CD14-positive monocyte (primary cell): ENCODE measurements around the gene NTM. TPM values are rescaled to one million over a fixed set of nuclear protein-coding genes. Genes with fewer than 3 reads are reported as not detected.

ENCODE experiments used
- DNase-seq, 3 donors: peaks; one replicate each; pipeline ENCODE4 v3.0.0-alpha.2; 2011 to 2022
- H2AFZ ChIP-seq: 2 replicates; pipeline ENCODE4 v1.6.0; 2012; ENCODE audit warnings: mild to moderate bottlenecking, low read depth, low read length, inconsistent platforms; ENCODE audit not compliant: insufficient read depth, poor library complexity, severe bottlenecking
- H3K27ac ChIP-seq, 2 donors: 1 replicate in 1 of 2; 2 replicates in 1 of 2; pipeline ENCODE4 v1.5.1; 2012 to 2013; ENCODE audit warnings: low read length in 2 of 2, control low read depth in 1 of 2, inconsistent platforms in 1 of 2, low read depth in 1 of 2, mild to moderate bottlenecking in 1 of 2
- H3K27me3 ChIP-seq, 2 donors: one replicate each; pipeline versions ENCODE4 v1.6.0 to v1.6.1; 2011 to 2013; ENCODE audit warnings: low read length in 2 of 2; ENCODE audit not compliant: control insufficient read depth in 2 of 2, insufficient read depth in 2 of 2
- H3K36me3 ChIP-seq, 2 donors: replicated peaks in 1 of 2; 1 replicate in 1 of 2; 2 replicates in 1 of 2; pipeline versions ENCODE4 v1.5.1 to v1.6.1; 2012 to 2013; ENCODE audit warnings: low read length in 2 of 2, control low read depth in 1 of 2, inconsistent platforms in 1 of 2, mild to moderate bottlenecking in 1 of 2; ENCODE audit not compliant: insufficient read depth in 2 of 2, control insufficient read depth in 1 of 2
- H3K4me1 ChIP-seq, 2 donors: 1 replicate in 1 of 2; 2 replicates in 1 of 2; pipeline versions ENCODE4 v1.5.1 to v1.6.1; 2012 to 2013; ENCODE audit warnings: low read length in 2 of 2, control low read depth in 1 of 2, inconsistent platforms in 1 of 2, mild to moderate bottlenecking in 1 of 2, moderate library complexity in 1 of 2; ENCODE audit not compliant: insufficient read depth in 2 of 2, control insufficient read depth in 1 of 2
- H3K4me2 ChIP-seq: replicated peaks from 2 replicates; pipeline ENCODE3; 2012; ENCODE audit warnings: low read length, moderate library complexity, mild to moderate bottlenecking; ENCODE audit not compliant: poor library complexity, severe bottlenecking; ENCODE audit errors: extremely low read depth
- H3K4me3 ChIP-seq, 3 experiments: fragments of 200-600 bp in 1 of 3; sonication (generic) in 1 of 3; replicated peaks in 1 of 3; 1 replicate in 2 of 3; 2 replicates in 1 of 3; pipeline ENCODE4 v1.5.1; 2011 to 2013; ENCODE audit warnings: low read length in 3 of 3, mild to moderate bottlenecking in 3 of 3, control low read depth in 2 of 3, low read depth in 2 of 3, inconsistent platforms in 1 of 3, moderate library complexity in 1 of 3
- H3K79me2 ChIP-seq: 2 replicates; pipeline ENCODE4 v1.6.0; 2012; ENCODE audit warnings: mild to moderate bottlenecking, control low read depth, inconsistent platforms, low read length, moderate library complexity; ENCODE audit not compliant: insufficient read depth
- H3K9ac ChIP-seq: 2 replicates; pipeline ENCODE4 v1.6.0; 2017; ENCODE audit warnings: low read length, mild to moderate bottlenecking; ENCODE audit not compliant: insufficient read depth, poor library complexity, severe bottlenecking
- H3K9me3 ChIP-seq, 2 donors: replicated peaks in 1 of 2; 1 replicate in 1 of 2; 2 replicates in 1 of 2; pipeline versions ENCODE4 v1.5.1 to v1.6.1; 2012 to 2013; ENCODE audit warnings: low read length in 2 of 2, control low read depth in 1 of 2; ENCODE audit not compliant: control insufficient read depth in 1 of 2, insufficient read depth in 1 of 2
- H4K20me1 ChIP-seq: 2 replicates; pipeline ENCODE4 v1.6.0; 2012; ENCODE audit warnings: mild to moderate bottlenecking, low read length, control low read depth, moderate library complexity; ENCODE audit not compliant: insufficient read depth
- H3K27ac Mint-ChIP-seq, 7 donors: one replicate each; pipeline ENCODE4 v1.8.0; 2020; ENCODE audit warnings: mild to moderate bottlenecking in 7 of 7, mixed read lengths in 7 of 7, moderate library complexity in 6 of 7, inconsistent platforms in 2 of 7
- H3K27me3 Mint-ChIP-seq, 3 donors: one replicate each; pipeline ENCODE4 v1.8.0; 2021 to 2022; ENCODE audit warnings: low read depth in 3 of 3, mild to moderate bottlenecking in 3 of 3, mixed read lengths in 3 of 3, moderate library complexity in 3 of 3, inconsistent platforms in 1 of 3
- H3K36me3 Mint-ChIP-seq, 2 donors: one replicate each; pipeline ENCODE4 v1.8.0; 2020; ENCODE audit warnings: mixed read lengths in 2 of 2, inconsistent platforms in 1 of 2, mild to moderate bottlenecking in 1 of 2
- H3K4me1 Mint-ChIP-seq: one replicate; pipeline ENCODE4 v1.8.0; 2020; ENCODE audit warnings: mild to moderate bottlenecking, mixed read lengths
- H3K4me3 Mint-ChIP-seq, 2 donors: one replicate each; pipeline ENCODE4 v1.8.0; 2020; ENCODE audit warnings: mild to moderate bottlenecking in 2 of 2, mixed read lengths in 2 of 2, moderate library complexity in 1 of 2
- H3K9me3 Mint-ChIP-seq, 7 donors: one replicate each; pipeline ENCODE4 v1.8.0; 2020 to 2022; ENCODE audit warnings: mixed read lengths in 7 of 7, mild to moderate bottlenecking in 6 of 7, moderate library complexity in 6 of 7, inconsistent platforms in 2 of 7
- CTCF ChIP-seq: fragments of 200-600 bp; IDR thresholded peaks from one replicate; pipeline ENCODE4 v1.8.0; 2022; ENCODE audit warnings: antibody characterized with exemption, mild to moderate bottlenecking
- WGBS: methylation state at CpG from one replicate; pipeline ENCODE4 v1.1.5; 2013; ENCODE audit warnings: missing lambda C conversion rate; ENCODE audit not compliant: insufficient coverage; 5-methylcytosine and 5-hydroxymethylcytosine counted together
- intact Hi-C, 2 donors: fragments of 100-400 bp; cut with micrococcal nuclease; formaldehyde crosslinking; loops; one replicate each; pipeline versions ENCODE4 v1.15.0 to v1.15.1; 2023
- polyA plus RNA-seq, 3 donors: library from polyadenylated mRNA; depleted of rRNA in 1 of 3; unstranded in 2 of 3; stranded (reverse) in 1 of 3; fragments of 300-500 nt in 2 of 3; fragments of >200 nt in 1 of 3; fragmentation: Illumina TruSeq in 2 of 3; gene quantifications; 1 replicate in 2 of 3; 2 replicates in 1 of 3; pipeline ENCODE4 v1.2.3, GENCODE V29; 2012 to 2021

NTM gene
- polyA plus RNA-seq, 3 donors, result not detected

- no peaks in the 10 kb centered on the region for H4K20me1 ChIP-seq
- no peaks in the 10 kb centered on the region for H3K4me1 ChIP-seq
- no peak overlapping the region for H2AFZ ChIP-seq
- H3K4me2 ChIP-seq, result no peak overlapping the region
- Mint-ChIP-seq H3K36me3 (no peaks in the 10 kb centered on the region), H3K27me3 (peaks cover 8 to 15% (median 10%) of the 10 kb centered on the region in 3 donors), H3K27ac (no peak overlapping the region), H3K4me1 (peaks cover 4% of the 10 kb centered on the region), H3K4me3 (no peak overlapping the region), H3K9me3 (peaks cover 0 to 4% (median 0%) of the 10 kb centered on the region in 7 donors)
- no peak for TF ChIP-seq CTCF
- no peak overlapping the region for H3K27ac ChIP-seq
- 88% methylated on average over 3 of the region's 8 CpGs for WGBS
- H3K27me3 ChIP-seq, result no peaks in the 10 kb centered on the region
- intact Hi-C loops, result no loop called here
- DNase-seq, result no peak
- H3K79me2 ChIP-seq, result no peaks in the 10 kb centered on the region
- no peak overlapping the region for H3K9ac ChIP-seq
- no peaks in the 10 kb centered on the region for H3K9me3 ChIP-seq
- no peak overlapping the region for H3K4me3 ChIP-seq
- H3K36me3 ChIP-seq, result no peaks in the 10 kb centered on the region
Observed at GRCh38 chr11:132024587-132025295, 654.3 kb downstream of the NTM start.

GRCh38 chr11:132026746-132027145 is 656.3 kb downstream of the NTM start:
- H3K36me3 ChIP-seq, result no peaks in the 10 kb centered on the region
- H3K27ac ChIP-seq, result no peak overlapping the region
- no peak overlapping the region for H2AFZ ChIP-seq
- H3K4me3 Mint-ChIP-seq, result no peak overlapping the region
- H3K9me3 ChIP-seq, result no peaks in the 10 kb centered on the region
- peaks cover 4 to 16% (median 8%) of the 10 kb centered on the region in 3 donors for H3K27me3 Mint-ChIP-seq
- H3K9me3 Mint-ChIP-seq, result peaks cover 0 to 3% (median 0%) of the 10 kb centered on the region in 7 donors
- no peak overlapping the region for H3K4me2 ChIP-seq
- TF ChIP-seq CTCF, result no peak
- no peak overlapping the region for H3K27ac Mint-ChIP-seq
- H3K4me1 ChIP-seq, result no peaks in the 10 kb centered on the region
- H3K36me3 Mint-ChIP-seq, result no peaks in the 10 kb centered on the region
- no peaks in the 10 kb centered on the region for H3K79me2 ChIP-seq
- H3K9ac ChIP-seq, result no peak overlapping the region
- H3K27me3 ChIP-seq, result no peaks in the 10 kb centered on the region
- intact Hi-C loops, result no loop called here
- no peaks in the 10 kb centered on the region for H4K20me1 ChIP-seq
- WGBS, result 100% methylated on average over 2 of the region's 3 CpGs
- peaks cover 6% of the 10 kb centered on the region for H3K4me1 Mint-ChIP-seq
- H3K4me3 ChIP-seq, result no peak overlapping the region
- DNase-seq, result no peak
